DMS114 treated with DMSO at 0.1 percent for 48 hours (cell line): ENCODE measurements around the gene RPS4Y2.

ENCODE experiments used
- DNase-seq: peaks from one replicate; lab custom pipeline; 2025; ENCODE audit not compliant: unreplicated experiment; lab: John Stamatoyannopoulos, UW

RPS4Y2 gene

GRCh38 chrY:20755808-20756207, at the start of gene RPS4Y2:
Gene RPS4Y2 (plus strand): TSS chrY:20756108. CDS start chrY:20756164, 56 bp downstream.
- DNase-seq, result no peak

DNA sequence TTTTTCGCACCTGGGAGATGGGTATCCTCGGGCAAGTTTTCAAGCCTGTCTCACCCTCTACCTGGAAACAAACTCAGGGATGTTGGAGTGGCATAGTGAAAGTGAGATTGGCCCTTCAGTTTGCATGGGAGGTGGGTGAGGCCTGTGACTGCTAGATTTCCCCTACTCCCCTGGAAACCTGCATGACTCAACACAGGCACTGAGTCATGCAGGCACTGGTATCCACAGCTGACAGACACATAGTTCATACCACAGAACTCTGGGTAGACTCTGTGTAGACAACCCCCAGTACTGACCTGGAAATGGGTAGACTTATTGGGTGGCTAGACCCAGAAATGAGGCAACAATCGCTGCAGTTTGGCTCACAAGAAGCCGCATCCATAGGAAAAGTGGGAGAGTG, 41.5 kb upstream of the RPS4Y2 start:
- no peak for DNase-seq

DNA sequence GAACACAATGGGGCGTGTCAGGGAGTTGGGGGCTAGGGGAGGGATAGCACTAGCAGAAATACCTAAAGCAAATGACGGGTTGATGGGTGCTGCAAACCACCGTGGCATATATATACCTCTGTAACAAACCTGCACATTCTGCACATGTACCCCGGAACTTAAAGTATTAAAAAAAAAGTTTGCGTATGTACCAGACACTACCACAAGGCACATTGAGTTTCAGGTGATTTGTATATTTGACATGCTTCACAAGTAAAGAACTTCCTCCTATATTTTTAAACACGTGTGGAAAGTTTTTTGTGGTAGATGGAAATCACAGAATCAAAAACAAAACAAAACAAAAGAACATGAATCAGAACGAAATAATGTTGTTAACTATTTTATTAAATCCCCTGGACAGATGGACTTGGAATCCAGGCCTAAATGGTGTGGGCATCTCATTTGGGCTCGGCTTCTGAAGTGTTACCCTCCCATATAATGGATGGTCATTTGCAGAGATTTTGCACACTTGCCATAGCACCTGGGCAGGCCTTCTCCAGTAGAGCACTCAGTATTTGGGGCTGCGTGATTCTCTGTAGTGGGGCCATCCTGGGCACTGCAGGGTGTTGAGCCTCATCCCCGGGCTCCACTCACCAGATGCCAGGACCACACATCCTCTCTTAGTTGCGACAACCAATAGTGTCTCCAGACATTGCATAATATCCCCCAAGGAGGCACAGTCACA, 29.6 kb upstream of the RPS4Y2 start:
- DNase-seq, result no peak

DNA sequence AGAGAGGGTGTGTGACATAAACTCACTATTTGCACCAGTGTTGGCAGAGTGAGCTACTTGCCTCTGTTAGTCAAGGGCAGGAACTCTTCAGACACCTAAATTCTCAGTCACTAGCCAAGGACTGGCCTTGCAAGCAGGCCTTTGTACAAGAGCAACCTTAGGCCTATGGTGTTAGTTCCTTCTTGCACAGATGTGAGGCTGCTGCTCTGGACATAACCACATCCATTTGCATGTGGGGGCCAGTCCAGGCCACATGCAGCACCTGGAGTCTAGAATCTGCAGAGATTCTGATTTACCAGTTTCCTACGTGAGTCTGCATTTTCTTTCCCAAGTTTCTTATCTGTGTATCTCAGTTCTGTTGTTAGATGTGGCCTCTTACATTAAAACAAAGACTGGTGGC, 20.7 kb upstream of the RPS4Y2 start:
- no peak for DNase-seq

GRCh38 chrY:20739806-20740205, 16.1 kb upstream of the RPS4Y2 start:
- DNase-seq, result no peak

DNA sequence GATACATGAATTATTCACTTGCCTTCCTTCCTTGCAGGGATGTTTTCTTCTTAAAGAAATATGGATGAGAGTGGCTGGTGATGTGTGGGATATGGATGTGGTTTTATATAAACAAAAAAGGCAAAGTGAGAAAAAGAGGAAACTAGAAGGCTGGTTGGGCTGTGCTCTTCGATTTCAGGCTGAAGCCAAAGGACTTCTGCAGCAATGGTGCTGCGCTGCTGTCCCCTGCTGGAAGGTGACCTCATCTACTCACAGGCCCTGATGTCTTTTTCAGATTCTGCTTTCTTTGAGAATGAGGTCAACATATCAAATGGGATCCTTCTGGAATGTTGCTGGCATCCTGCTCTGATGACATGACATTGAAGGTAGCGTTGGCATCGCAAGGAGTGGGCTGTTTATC, 15.3 kb upstream of the RPS4Y2 start:
- DNase-seq, result no peak

GRCh38 chrY:20745060-20745459, 10.8 kb upstream of the RPS4Y2 start:
- no peak for DNase-seq

DNA sequence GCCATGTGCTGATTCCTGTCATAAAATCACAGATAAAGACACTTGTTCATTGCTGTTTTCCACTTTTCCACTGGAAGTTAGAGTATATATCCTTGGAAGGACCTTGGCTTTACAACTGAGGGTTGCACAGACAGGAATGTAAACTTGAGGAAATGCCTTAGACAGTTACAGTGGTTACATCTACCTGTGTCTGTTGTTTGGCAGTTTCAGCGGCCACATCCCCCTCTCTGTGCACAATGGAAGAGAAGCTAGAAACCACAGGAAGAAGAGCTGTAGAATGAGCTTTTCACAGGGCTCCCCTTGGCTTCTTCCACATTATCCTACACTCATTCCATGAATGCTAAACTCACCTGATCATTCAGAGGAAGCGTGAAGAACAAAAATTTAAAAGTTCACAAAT, 9.0 kb upstream of the RPS4Y2 start:
- no peak for DNase-seq

DNA sequence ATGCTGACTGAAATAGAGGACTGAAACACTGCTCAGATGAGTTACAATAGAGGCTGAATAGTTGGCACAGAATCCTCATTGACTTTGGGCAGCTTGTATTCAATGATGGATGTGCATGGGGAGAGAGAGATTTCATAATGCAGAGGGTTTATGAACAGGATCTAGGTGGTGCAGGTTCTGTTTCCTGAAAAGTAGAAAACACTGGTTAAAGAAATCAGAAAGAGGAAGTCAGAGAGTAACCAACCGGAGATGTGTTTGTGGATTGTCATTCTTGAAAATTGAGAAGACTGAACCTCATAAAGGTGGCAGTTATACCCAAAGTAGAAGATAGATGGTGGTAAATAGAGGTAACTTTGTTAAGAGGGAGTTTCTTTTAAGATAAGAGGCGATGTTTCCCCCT, 8.0 kb downstream of the RPS4Y2 start:
- DNase-seq, result no peak

- no peak for DNase-seq
Measured at GRCh38 chrY:20765117-20765516, 9.2 kb downstream of the RPS4Y2 start.

DNA sequence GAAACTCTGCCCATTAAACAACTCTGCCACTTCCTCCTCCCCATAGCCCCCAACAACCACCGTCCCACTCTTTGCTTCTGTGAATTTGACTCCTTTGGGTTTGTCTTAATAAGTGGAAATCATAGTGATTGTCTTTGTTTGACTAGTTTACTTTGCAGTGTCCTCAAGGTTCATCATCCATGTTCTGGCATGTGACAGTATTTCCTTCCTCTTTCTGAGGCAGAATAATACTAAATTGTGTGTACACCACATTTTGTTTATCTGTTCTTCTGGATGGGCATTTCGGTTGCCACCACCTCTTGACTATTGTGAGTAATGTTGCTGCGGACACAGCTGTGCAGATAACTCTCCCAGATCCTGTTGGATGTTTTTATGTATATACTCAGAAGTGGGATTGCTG, 14.8 kb downstream of the RPS4Y2 start:
- no peak for DNase-seq

DNA sequence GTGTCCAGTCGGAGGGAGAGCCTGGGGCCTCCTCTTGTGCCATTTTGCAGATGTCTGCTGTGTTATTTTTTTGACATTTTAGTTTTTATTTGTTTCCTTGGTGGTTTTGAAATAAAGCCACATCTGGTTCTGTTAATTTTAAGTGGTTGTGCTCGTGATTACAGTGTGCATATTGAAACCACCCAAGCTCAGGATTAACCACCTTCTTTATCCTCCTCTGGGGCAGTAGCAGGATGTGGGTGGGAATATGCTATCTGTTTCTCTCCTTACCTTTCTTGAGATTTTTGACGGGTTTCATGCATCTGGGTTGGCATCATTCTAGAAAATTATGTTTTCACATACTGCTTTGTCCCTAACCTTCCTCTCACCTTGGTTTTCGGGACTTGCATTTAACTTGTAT, 20.2 kb downstream of the RPS4Y2 start:
- no peak for DNase-seq

DNA sequence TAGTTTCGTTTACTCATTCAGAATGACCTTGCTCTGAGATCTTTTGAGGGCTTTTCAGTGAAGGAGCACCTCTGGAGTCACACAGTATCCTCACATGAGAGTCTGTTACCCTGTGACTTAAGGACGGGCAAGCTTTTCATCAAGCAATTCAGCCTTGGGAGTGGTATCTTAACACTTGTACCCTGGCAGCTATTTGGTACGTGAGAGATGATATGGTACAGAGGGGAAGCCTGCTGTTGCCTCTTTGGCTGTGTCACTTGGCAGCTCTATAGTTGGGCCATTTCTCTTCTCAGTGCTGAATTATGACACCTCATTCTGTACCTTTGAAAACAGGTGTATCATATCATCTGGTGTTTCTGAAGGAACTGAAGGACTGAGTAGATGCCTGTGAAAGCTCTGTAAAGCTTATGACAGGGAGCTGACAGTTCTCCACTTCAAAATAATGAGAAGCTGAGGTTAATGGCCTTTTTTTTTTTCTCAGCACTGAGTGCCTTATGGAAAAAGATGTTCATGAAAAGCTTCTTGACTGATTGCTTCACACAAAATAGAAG, 24.3 kb downstream of the RPS4Y2 start:
- DNase-seq, result no peak

- no peak for DNase-seq
Measured at GRCh38 chrY:20780776-20781175, 24.9 kb downstream of the RPS4Y2 start.

- no peak for DNase-seq
Measured at GRCh38 chrY:20781408-20781807, 25.5 kb downstream of the RPS4Y2 start.

DNA sequence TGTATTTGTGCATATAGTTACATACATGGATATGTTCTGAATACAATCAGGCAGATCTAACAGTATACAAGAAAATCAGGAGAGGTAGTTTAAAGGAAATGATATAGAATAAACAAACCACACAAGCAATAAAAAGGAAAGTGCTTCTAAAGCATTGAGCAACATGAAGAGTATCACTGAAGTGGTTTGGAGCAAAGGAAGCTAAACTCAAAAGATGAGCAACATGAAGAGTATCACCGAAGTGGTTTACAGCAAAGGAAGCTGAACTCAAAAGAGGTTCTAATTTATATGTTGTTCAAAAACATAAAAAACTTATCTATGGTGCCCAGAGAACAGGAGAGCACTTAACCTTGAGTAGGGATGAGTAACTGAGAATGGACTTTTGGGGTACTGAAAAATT, 29.1 kb downstream of the RPS4Y2 start:
- DNase-seq, result no peak

GRCh38 chrY:20787076-20787475, 31.2 kb downstream of the RPS4Y2 start:
- no peak for DNase-seq

DNA sequence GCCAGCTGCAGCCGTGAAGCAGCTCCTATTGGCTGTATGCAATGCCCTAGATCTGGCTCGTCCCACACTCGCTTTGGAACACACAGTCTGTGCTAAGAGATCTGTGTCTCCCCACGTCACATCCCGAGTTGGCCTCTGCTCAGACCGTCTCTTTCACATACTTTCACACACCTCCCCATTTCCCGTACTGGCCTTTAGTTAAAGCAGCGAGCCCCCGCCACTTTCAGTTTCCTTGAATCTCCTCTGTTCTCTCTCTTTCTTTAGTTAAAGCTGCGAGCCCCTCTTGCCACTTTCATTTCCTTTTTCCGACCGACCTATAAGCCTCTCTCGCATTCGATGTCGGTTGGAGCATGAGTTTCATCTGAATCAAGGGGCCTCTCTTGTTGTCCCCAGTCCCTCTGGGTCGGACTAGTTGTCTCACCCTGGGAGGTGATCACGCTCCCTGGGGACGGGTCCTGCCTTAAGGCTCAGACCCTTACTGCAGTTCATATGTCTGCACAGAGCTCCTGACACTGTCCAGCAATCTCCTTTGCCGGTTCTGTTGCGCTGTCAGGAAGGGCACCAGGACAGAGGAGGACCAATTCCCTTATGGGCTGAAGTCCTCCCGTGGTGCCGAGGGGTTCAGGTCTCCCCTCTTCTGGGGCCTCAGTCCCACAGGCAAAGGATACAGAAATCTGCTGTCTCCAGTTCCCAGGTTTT, 42.6 kb downstream of the RPS4Y2 start:
- no peak for DNase-seq

DNA sequence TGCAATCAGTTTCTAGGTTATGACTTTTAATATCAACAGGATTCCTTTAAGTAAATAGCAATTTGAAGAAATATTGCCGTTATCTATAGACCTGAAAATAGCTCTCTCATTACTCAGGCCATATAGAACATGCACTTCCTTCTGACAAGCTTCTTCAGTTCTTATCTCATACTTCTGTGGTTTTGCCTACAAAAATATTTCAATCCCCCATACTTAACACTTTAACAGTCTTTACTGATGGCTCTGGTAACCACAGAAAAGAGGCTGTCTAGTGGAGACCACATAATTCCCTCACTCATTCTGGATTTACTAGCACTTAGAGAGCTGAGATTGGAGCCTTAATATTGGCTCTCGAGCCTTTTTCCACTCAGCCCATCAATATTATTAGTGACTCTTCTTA, 46.8 kb downstream of the RPS4Y2 start:
- no peak for DNase-seq

DNA sequence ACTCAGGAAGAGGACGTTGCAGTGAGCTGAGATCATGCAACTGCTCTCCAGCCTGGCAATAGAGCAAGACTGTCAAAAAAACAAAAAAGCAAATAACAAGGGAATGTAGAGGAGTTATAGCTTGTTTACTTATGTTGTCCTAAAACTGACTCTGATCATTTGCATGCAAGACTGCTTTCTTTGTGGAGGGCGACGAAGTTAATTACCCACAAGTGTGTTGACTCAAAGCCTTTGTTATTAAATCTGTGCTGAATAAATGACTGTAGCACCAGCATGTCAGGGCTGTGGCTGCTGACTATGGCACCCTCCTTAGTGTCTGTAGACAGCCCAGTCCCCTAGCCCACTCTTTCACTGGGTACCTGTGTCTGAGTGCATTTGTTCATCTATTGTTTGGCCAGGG, 50.3 kb downstream of the RPS4Y2 start:
- DNase-seq, result no peak

DNA sequence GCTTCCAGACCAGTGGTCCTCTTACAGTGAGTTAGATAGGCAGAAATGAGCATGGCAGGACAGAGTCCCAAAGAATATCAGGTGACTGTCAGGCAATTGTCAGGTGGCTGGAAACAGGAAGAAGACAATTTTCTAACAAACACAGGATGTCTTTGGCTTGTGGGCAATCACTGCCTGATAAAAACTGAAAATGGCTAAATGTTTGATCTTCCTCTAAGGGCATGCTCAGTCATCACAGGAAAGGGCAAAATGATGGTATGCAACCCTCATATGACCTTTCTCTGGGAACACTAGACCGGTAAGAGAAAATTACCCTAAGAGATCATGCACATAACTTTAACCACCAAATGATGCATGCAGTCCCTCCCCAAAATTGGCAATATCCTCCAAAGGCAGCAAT, 57.6 kb downstream of the RPS4Y2 start:
- DNase-seq, result no peak

DNA sequence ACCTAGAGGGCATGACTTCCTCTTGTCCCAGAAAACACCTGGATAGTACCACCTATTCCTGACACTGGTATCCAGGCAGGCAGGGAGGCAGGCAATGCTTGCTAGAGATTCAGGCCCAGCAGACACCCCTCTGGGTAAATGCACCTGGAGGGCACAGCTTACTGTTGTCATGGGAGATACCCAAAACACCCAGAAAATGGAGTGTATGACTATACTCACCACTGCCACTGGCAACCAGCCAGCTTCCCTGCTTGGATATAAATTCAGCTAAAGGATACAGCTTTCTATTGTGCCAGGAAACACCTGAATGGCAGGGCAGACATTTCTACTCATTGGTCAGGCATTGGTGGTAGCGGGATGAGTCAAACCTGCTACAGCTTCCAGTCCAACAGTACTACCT, 58.9 kb downstream of the RPS4Y2 start:
- DNase-seq, result no peak

- DNase-seq, result no peak
Measured at GRCh38 chrY:20817067-20817466, 61.2 kb downstream of the RPS4Y2 start.
